GM21423 (cell line): ENCODE measurements around the gene SLCO3A1.

Experiments used
- ATAC-seq: cut with Tn5 transposase; IDR thresholded peaks from one replicate; pipeline ENCODE4 v1.9.1; 2021; ENCODE audit warnings: mild to moderate bottlenecking, moderate library complexity; ENCODE audit not compliant: unreplicated experiment

The SLCO3A1 gene

DNA sequence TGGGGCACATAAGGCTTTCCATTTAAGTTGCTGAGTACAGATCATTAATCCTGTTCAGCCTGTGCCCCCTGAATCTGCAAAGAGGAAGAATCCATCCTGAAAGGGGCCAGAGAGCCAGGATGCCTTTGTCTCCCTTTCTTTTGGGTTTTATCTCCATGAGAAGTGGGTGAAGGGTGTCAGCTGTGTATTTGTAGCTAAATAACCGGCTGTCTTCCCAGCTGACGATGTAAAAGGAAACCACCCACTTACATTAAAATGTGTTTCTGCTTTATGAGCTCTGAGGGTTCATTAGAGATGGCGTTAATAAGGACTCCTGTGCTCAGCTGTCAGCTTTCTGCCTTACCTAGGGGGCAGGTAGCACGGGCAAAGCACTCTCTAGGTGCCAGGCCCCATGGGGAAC lies 83.4 kb downstream of the SLCO3A1 start:
- ATAC-seq = no peak

DNA sequence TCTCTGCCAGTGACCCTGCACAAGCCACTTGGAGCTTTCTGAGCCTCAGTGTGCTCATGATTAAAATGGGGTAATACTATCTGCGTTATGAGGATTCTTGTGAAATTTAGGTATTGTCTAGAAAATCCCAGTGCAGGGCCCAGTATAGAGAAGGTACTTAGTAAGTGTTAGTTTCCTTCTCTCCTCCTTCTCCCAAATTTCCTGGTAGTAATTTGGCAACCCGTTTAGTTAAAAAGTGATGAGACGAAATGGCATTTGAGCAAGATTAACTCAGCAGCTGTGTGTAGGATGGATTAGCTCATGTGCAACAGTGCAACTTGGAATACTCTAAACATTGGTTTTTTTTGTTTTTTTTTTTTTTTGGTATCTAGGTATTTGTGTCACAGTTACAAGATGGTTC lies 84.6 kb downstream of the SLCO3A1 start:
- no peak for ATAC-seq

DNA sequence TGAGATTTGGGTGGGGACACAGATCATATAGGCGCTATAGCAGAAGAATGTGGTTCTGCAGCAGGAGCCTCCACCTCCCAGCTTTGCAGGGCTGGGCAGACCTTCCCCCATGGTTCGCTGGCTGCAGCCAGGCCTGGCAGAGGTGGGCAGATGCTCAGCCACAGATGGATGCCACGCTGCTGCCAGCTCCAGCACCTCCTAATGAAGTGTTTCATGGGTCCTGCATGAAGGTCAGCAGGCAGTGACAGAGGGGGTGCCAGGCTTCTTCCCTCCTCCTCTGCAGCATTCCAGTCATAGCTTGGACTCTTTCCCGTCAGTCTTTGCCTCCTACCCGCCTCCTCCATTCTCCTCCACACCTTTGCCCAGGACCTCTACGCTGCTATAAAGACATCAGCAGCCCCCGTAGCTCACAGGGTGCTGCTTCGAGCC lies 85.9 kb downstream of the SLCO3A1 start:
- no peak for ATAC-seq

DNA sequence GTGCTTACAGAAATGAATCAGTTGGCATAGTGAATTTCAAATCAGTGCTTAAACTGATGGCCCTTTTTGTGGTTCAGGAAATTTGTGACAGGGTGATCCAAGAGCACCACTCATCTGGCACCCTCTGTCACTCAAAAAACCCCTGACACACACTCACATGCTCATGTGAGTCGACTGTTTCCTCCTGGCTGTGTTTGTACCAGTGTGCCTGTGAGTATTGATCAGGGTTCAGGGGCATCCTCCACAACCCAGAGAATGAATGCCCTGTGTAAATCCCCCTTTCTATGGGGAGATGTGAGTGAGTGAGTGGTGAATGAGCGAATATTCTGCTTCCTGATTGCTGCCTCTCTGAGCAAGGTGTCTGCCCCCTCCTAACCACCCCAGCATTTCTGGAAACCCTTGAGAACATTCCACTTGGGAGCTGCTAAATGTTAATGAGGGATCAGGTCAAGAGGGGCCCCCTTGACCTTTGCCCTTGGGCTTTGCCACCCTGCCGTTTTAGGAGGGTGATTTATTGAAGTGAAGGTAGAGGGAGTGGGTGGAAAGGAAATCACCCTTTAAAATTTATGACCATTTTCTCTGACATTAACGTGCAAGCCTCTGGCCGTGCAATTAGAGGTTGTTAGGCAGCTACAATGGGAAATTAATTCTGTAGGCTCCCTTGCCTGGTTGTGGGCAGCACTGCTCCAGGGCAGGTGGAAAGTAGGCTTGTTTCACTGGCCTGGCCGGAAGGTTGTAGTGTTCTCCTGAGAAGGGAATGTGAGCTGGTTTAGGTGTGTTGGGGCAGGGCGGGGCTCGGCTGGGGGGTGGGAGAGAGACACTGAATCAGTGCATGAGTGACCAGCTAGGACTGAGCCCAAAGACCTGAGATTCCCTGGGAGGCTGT lies 87.2 kb downstream of the SLCO3A1 start:
- no peak for ATAC-seq

DNA sequence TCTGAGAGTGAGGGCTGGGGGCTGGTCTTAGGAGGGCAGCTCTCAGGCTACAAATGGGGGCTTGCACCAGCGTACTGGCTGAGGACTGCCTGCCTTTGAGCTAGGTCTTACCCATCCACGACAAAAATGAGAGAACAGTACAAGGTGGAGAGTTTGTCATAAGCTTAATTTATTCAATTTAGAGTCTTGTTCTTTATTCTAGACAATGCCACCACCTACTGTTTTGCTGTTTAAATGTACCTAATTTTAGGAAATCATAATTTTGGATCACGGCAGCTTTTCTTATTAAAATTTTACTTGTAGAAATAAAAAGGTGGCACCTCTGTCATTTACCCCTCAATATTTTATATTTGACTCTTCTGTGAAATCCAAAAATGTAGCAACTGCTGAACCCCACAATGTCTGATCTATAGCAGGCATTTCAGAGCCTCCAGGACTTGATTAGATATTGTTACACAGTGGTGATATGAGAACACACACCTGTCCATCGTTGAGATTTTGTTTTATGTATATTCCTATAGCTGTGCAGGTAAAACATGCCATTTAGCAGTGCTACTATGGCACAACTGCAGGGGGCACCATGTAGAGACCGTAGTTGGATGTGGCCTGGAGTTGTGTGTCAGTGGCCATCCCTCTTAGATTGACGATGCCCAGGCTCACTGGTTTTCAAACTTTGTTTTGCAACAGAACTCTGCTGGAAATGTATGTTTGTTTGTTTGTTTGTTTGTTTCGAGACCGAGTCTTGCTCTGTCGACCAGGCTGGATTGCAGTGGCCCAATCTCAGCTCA lies 88.6 kb downstream of the SLCO3A1 start:
- no peak for ATAC-seq

DNA sequence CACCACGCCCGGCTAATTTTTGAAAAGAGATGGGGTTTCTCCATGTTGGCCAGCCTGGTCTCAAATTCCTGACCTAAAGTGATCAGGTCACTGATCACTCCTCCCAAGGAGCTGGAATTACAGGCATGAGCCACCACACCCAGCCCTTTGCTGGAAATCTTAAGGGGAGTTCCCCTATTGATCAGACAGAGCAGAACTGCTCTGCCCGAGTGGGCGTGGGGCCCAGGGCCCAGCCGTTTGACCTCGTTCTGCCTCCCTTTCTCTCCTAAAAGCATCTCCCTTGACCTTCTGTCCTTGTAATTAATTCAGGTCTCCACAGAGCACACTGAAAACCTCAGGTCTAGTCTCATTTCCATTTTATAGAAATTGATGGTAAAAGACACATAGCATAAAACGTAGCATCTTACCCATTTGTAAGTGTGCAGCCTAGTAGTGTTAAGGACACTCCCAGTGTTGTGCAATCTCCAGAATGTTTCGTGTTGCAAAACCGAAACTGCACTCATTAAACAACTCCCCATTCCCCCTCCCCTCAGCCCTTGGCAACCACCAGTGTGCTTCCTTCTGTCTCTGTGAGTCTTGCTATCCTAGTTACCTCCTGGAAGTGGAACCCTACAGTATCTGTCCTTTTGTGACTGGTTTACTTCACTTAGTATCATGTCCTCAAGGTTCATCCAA lies 89.3 kb downstream of the SLCO3A1 start:
- ATAC-seq = peak; percentile 49

DNA sequence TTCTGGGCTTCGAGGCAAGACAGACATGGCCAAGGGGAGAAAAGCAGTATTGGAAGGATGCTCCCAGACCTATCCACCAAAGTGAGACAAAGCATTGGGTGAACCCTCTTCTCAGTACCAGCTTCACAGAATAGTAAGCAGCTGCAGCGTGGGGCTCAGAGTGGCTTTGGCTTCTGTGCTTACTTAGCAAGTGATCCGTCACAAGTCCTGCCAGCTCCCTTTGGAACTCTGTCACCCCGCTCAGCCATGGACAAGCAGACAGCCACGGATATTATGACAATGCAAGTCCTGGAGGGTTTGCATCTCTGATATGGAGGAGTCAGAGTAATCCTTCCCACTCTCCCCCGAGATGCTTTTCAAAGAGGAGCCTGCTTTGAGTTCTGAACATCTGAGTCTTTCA lies 90.8 kb downstream of the SLCO3A1 start:
- ATAC-seq = no peak

DNA sequence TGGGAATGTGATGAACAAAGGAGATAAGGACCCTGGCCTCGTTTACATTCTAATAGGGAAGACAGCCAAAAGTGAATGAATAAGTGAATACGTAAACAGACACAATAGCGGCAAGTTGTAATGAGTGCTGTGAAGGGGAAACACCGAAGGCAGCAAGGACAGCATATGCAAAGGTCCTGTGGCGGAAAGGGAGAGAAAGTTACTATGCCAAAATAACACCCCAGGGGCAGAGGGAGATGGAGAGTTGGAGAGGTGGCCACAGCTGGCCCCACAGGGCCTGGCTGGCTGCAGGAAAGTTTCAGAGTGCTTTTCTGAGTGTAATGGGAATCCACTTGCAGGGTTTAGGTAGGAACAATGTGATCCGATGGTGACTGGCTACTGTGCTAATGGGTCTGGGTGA lies 91.9 kb downstream of the SLCO3A1 start:
- ATAC-seq = no peak

DNA sequence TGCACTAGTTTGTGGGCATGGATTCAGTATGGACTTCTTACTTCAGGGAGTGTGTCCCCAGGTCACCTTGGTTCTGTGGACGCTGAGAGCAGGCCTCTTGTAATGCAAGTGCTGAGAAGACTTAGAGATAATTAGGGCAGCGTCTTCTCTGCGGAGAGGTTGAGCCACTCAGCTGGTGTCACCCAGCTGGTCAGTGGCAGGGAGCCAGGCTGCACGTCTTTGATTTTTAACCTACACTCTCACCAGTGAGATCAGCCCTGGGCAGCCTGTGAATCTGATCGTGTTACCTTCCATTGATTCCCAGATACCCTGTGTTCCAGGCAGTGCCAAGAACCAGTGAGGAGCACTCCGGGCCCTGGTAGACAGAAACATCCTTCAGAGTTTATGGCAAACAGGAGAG lies 92.6 kb downstream of the SLCO3A1 start:
- ATAC-seq = no peak

DNA sequence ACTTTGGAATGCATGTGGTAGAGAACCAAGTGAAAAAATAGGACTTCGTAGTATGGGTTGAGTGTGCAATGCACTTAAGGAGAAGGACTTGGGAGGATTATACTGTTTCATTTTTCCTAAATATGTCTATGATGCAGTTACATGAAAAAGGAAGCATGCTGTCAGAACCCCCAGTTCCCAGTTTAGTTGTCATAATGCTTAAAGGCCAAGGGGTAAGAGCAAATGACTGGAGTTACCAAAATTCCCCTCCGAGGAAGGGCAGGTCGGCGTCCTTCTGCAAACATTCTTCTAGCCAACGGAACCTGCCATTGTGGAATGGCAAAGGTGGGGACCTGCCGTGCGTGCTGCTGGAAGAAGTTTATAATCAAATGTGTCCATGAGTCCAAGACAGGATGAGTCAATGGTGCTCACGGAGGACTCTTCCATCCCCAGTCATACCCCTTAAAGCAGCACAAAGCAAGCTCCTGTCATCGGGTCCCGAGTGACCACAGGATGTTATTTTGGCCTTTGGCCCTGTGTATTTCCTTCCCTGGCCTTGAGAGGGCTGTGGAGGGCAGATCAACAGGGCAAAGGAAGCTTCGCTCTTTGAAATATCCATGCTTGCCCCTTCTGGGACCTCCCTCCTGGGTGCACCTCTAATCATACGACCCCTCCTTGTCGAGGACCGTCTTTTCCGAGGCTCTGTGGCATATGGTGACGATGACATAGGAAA lies 93.2 kb downstream of the SLCO3A1 start:
- ATAC-seq = no peak

DNA sequence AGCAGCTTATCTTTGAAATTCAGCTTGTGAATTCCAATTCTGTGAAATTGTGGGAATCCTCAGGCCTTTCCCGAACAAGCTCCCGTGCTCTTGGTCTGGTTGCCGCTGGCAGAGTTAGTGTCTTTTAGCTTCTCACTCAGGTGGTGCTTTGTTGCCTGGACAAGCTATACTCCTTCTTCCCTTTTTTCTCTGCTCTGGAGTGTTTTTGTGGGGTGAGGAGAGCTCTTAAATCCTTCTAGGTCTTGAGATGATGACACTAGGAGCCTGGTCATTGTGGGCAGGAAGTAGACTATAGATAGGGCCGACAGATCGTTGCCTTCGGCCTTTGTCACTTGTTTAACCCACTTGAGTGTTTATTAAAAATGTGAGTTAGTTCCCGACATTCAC lies 93.8 kb downstream of the SLCO3A1 start:
- ATAC-seq = no peak

DNA sequence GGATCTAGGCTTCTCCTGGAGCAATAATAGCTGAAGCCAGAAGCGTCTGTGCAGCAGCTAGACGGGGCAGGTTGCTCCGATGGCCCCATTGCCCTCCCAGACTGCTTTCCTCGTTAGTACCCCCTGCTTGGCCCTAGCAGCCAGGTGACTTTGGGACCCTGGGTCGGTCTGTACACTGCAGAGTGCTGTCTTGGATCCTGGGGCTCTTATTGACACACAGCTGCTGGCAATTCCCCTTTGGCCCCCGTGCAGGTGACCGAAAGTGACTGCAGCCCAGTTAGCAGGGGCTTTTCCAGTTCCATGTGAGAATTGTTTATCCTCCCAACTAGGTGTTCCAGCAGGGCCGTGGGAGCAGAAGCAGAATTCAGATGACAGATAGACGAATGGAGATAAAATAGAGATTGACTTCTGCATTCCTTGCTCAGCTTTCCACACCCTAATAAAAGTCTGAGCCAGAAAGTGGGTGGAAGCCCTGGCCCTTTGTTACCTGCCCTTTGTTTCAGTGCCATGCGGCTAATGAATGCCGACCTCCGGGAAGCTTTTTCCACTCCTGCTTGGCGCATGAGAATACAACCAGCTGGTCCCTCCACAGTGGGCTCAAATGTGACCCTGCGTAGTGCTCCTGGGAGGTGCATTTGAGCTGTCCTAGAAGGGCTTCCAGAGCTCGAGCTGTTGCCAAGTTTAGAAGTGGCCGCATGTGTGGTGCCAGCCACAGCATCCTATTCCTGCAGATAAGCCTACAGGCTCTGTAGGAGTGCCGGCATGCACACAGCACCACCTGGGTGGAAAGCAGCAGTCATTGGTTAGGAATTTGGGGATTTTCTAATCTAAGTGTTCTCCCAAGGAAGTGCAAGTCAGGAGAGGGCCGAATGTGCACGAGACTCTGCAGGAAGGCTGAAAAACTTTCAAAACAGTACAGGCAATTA lies 94.4 kb downstream of the SLCO3A1 start:
- ATAC-seq = no peak

DNA sequence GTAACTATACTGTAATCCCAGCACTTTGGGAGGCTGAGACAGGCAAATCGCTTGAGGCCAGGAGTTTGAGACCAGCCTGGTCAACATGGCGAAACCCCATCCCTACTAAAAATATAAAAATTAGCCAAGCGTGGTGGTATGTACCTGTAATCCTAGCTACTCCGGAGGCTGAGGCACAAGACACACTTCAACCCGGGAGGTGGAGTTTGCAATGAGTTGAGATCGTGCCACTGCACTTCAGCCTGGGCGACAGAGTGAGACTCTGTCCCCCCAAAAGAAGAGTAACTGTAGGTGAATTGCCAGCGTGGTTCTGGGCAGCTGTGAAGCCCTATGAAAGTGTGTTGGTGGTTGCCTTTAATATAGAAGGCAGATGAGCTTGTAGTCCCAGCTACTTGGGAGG lies 95.9 kb downstream of the SLCO3A1 start:
- ATAC-seq = no peak

DNA sequence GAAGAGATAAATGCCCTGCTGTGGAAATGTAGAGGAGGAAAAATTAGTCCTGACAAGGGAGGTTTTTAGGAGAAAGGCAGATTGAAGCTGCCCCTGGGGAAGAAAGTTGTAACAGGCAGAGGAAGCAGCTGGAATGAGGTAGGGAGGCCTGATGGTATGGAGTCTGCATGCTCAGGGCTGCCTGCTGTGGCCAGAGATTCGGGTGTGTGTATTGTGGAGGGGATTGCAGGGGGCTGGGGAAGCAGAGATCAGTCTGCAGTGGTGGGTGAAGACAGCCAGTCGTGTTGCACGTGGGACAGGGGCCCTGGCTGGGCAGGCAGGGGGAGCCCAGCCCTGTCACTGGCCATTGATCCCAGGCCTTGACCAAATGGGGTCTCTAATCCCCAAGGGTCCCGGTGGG lies 96.5 kb downstream of the SLCO3A1 start:
- no peak for ATAC-seq

DNA sequence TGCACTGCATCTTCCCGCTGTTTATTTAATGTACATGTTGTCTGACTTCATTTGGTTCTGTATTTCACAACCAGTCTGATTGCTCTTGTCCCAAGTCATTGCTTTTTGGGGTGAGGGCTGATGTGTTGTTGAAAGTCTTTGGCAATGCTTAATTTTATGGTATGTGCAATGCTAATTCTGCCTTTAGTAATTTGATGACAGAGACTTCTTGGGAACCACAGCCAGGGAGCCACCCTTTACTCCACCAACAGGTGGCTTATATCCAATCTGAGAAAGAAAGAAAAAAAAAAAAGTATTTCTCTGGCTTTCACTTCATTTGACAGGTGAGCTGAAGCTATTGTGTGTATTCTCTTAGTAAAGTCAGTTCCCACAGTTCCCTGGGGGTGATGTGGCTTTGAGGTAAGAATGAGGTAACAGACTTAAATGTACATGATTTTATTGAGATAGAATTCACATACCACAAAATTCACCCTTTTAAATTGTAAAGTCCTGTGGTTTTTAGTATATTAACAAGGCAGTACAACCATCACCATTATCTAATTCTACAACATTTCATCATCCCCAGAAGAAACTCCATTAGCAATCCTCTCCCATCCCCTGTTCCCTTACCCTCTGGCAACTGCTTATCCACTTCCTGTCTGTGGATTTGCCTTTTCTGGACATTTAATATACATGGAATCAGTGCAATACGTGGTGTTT lies 97.3 kb downstream of the SLCO3A1 start:
- ATAC-seq = no peak

DNA sequence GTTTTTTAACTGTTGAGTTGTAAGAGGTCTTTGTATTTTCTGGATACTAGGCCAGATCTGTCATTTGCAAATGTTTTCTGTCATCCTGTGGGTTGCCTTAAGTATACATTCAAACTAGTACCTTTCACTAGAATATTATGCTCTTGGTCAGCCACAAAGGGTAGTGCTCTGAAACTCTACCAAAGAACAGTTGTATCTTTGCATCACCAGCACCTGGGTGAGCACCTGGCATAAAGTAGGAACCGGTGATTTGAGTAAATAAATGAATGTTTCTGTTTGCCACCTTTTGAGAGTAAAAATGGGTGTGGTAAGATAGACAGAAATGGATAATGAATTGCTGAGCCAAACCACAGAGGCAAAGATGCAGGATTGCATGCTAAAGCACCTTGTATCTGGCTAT lies 98.7 kb downstream of the SLCO3A1 start:
- no peak for ATAC-seq

DNA sequence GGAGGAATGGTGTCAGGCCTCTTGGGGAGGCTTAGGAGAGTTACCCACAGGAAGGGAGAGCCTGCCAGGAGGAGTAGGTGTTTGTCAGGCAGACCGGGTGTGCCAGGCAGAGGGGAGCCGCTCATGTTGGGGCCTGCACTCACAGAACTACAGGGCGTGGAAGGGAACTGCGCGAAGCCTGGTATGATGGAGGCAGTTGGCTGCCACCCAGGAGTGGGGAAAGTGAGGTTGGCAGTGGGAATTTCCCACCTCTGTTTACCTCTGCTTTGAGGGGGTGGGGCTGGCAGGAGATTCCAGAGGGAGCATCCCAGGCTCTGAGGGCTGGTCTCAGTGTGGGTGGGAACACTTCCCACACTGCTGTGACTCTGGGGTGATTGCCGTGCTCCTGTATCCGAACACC lies 99.9 kb downstream of the SLCO3A1 start:
- ATAC-seq = no peak

DNA sequence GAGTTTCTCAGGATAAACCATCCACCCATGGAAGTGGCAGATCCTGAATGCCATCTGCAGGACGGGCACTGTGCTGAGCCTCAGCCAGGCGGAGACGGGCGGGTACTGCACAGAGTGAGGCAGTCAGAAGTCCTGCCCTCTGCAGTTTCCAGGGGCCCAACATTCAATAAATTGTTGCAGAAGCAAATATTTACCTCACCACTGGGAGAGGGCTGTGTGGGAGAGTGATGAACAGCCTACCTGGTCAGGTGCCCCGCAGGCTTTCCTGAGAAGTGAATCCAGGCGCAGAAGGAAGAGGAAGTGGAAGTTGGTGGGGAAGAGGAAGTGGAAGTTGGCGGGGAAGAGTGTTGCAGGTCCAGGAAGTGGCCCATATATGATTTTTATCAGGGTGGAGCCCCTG lies 100.8 kb downstream of the SLCO3A1 start:
- ATAC-seq = no peak

DNA sequence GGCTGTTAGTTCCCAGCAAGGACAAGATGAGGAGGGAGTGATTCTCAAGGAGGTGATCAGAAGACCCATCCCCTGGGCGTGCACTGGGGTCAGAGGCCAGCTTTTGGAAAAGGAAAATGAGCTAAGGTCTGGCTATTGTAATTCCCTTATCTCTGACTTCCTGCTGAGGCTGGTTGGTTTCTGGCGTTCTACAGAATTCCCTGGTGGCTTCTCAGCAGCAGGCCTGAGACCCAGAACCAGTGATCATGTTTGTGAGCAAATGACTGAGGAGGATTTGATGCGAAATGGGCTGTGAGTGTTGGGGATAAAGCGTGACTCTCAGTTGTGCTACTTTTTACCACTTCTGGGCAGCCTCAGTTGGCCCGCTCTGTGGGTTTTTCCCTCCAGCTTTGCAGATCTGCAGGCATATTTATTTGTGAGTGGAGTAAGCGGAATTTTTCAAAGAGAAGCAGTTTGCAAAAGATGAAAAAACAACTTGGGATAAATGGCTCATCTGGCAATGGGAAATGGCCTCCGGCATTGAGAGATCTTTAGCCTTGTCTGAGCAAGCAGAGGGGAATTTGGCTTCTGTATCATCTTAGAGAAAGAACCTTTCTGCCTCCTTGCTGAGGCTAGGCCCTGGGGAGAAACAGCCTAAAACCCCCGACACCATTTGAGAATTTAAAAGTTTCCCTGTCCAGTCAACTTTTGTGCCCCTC lies 102.7 kb downstream of the SLCO3A1 start:
- no peak for ATAC-seq
